Measurements from ENCODE around the gene OPN5.

Gene OPN5

GRCh38 chr6:47766445-47766844, 15.4 kb upstream of the OPN5 start:
- DNase-seq = no peak
- no peaks in the 10 kb centered on the region for H3K79me2 ChIP-seq (ENCODE audit: low read length)
- H3K9me3 ChIP-seq (replicated peaks; ENCODE audit: insufficient read depth, low read length) = no peaks in the 10 kb centered on the region
- H3K27ac ChIP-seq (ENCODE audit: low read length) = no peak overlapping the region
- no peaks in the 10 kb centered on the region for H4K20me1 ChIP-seq (ENCODE audit: insufficient read depth, low read length)
- no peak overlapping the region for H3K4me3 ChIP-seq (ENCODE audit: low read length)
- H3F3A ChIP-seq (ENCODE audit: insufficient read depth, low read length) = no peaks in the 10 kb centered on the region
- TF ChIP-seq CTCF (IDR thresholded peaks at IDR 0.05; ENCODE audit: low read length) = no peak
- TF ChIP-seq EZH2phosphoT487 (IDR thresholded peaks at IDR 0.05; ENCODE audit: low read length) = no peak
- no peaks in the 10 kb centered on the region for H3K27me3 ChIP-seq (replicated peaks; ENCODE audit: insufficient read depth, low read length)
- no peaks in the 10 kb centered on the region for H3K36me3 ChIP-seq (replicated peaks; ENCODE audit: insufficient read depth, low read length)
- H3K4me1 ChIP-seq (ENCODE audit: low read length) = no peaks in the 10 kb centered on the region
- H2AFZ ChIP-seq (ENCODE audit: low read length) = no peak overlapping the region
- H3K9ac ChIP-seq (ENCODE audit: low read length) = no peak overlapping the region
- no peaks in the 10 kb centered on the region for H3K9me2 ChIP-seq (replicated peaks; ENCODE audit: insufficient read depth, low read length)
- H3K4me2 ChIP-seq (ENCODE audit: low read depth, low read length) = no peak overlapping the region

GRCh38 chr6:47767102-47767501, 14.7 kb upstream of the OPN5 start:
- no peak overlapping the region for H3K27ac ChIP-seq (ENCODE audit: low read length)
- H2AFZ ChIP-seq (ENCODE audit: low read length) = no peak overlapping the region
- DNase-seq = no peak
- no peak overlapping the region for H3K4me2 ChIP-seq (ENCODE audit: low read depth, low read length)
- H3K79me2 ChIP-seq (ENCODE audit: low read length) = no peaks in the 10 kb centered on the region
- H3F3A ChIP-seq (ENCODE audit: insufficient read depth, low read length) = no peaks in the 10 kb centered on the region
- no peaks in the 10 kb centered on the region for H3K36me3 ChIP-seq (replicated peaks; ENCODE audit: insufficient read depth, low read length)
- H4K20me1 ChIP-seq (ENCODE audit: insufficient read depth, low read length) = no peaks in the 10 kb centered on the region
- TF ChIP-seq EZH2 (optimal IDR thresholded peaks at IDR 0.05; ENCODE audit: low read depth, low read length) = no peak
- no peak for TF ChIP-seq CTCF (IDR thresholded peaks at IDR 0.05; ENCODE audit: low read length)
- TF ChIP-seq EZH2phosphoT487 (IDR thresholded peaks at IDR 0.05; ENCODE audit: low read length) = no peak
- H3K4me1 ChIP-seq (ENCODE audit: low read length) = no peaks in the 10 kb centered on the region
- no peak overlapping the region for H3K4me3 ChIP-seq (ENCODE audit: low read length)
- H3K9ac ChIP-seq (ENCODE audit: low read length) = no peak overlapping the region
- H3K9me3 ChIP-seq (replicated peaks; ENCODE audit: insufficient read depth, low read length) = no peaks in the 10 kb centered on the region
- no peaks in the 10 kb centered on the region for H3K9me2 ChIP-seq (replicated peaks; ENCODE audit: insufficient read depth, low read length)
- H3K27me3 ChIP-seq (replicated peaks; ENCODE audit: insufficient read depth, low read length) = no peaks in the 10 kb centered on the region

- Histone ChIP-seq H2AFZ (ENCODE audit: low read length) (no peak overlapping the region), H3K27me3 (replicated peaks; ENCODE audit: insufficient read depth, low read length) (no peaks in the 10 kb centered on the region), H3K27ac (ENCODE audit: low read length) (no peak overlapping the region), H3K4me3 (ENCODE audit: low read length) (no peak overlapping the region), H3K79me2 (ENCODE audit: low read length) (no peaks in the 10 kb centered on the region), H3F3A (ENCODE audit: insufficient read depth, low read length) (no peaks in the 10 kb centered on the region), H3K9ac (ENCODE audit: low read length) (no peak overlapping the region), H3K9me3 (replicated peaks; ENCODE audit: insufficient read depth, low read length) (no peaks in the 10 kb centered on the region), H3K9me2 (replicated peaks; ENCODE audit: insufficient read depth, low read length) (no peaks in the 10 kb centered on the region), H3K4me2 (ENCODE audit: low read depth, low read length) (no peak overlapping the region), H3K36me3 (replicated peaks; ENCODE audit: insufficient read depth, low read length) (no peaks in the 10 kb centered on the region), H3K4me1 (ENCODE audit: low read length) (no peaks in the 10 kb centered on the region), H4K20me1 (ENCODE audit: insufficient read depth, low read length) (no peaks in the 10 kb centered on the region)
- TF ChIP-seq EZH2 (optimal IDR thresholded peaks at IDR 0.05; ENCODE audit: low read depth, low read length) = no peak
- no peak for TF ChIP-seq CTCF (IDR thresholded peaks at IDR 0.05; ENCODE audit: low read length)
- no peak for TF ChIP-seq EZH2phosphoT487 (IDR thresholded peaks at IDR 0.05; ENCODE audit: low read length)
- no peak for DNase-seq
These were observed 11.8 kb upstream of the OPN5 start for GRCh38 chr6:47769982-47770381.

All from MM.1S (cell line).